Measurements from ENCODE around the gene ZNF175. TPM values are rescaled to one million over a fixed set of nuclear protein-coding genes. Genes with fewer than 3 reads are reported as not detected.

The ZNF175 gene
- total and polyA plus RNA-seq, 10 of the 15 experiments (the other 5 are each of a cell fraction or from before 2014, with no cell fraction given) = 1.5 to 12.0 (median 4.1) TPM

DNA sequence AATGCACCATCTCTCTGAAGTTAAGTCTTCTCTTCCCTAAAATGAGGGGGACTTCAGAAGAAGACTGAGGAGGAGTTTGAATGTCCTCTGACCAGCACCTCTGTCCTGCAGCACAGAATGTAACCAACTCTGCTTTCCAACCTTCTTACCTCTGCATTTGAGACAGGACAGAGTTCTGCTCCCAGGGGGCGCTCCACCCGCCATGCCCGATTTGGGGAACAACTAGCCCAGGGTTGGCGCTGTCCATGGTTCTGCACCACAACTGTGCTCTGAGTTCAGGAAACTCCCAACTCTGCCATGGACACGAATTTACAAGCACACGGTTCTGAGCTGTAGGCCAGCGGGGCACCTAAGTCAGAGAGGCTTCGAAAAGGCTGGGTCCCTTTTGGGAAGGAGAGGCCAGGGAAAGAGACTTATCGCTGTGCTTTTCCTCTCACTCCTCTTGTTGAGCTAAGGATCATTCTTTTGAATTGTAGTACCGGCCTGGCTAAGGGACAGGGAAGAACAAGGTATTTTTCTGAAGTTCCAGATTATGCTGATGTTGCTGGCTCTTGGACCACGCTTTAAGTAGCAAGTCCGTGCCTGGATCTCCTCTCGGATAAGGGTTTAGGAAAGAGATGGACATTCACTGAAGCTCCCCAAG is 37.0 kb downstream of the ZNF175 start (continued):
- TF ChIP-seq, protein P1, sequence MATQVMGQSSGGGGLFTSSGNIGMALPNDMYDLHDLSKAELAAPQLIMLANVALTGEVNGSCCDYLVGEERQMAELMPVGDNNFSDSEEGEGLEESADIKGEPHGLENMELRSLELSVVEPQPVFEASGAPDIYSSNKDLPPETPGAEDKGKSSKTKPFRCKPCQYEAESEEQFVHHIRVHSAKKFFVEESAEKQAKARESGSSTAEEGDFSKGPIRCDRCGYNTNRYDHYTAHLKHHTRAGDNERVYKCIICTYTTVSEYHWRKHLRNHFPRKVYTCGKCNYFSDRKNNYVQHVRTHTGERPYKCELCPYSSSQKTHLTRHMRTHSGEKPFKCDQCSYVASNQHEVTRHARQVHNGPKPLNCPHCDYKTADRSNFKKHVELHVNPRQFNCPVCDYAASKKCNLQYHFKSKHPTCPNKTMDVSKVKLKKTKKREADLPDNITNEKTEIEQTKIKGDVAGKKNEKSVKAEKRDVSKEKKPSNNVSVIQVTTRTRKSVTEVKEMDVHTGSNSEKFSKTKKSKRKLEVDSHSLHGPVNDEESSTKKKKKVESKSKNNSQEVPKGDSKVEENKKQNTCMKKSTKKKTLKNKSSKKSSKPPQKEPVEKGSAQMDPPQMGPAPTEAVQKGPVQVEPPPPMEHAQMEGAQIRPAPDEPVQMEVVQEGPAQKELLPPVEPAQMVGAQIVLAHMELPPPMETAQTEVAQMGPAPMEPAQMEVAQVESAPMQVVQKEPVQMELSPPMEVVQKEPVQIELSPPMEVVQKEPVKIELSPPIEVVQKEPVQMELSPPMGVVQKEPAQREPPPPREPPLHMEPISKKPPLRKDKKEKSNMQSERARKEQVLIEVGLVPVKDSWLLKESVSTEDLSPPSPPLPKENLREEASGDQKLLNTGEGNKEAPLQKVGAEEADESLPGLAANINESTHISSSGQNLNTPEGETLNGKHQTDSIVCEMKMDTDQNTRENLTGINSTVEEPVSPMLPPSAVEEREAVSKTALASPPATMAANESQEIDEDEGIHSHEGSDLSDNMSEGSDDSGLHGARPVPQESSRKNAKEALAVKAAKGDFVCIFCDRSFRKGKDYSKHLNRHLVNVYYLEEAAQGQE (IDR thresholded peaks at IDR 0.05; ENCODE audit: low read depth, low read length) = peak; percentile 100
- no peak for TF ChIP-seq NBN (IDR thresholded peaks at IDR 0.05)
- TF ChIP-seq BMI1 (IDR thresholded peaks at IDR 0.05; ENCODE audit: borderline replicate concordance) = no peak
- TF ChIP-seq, protein P2, sequence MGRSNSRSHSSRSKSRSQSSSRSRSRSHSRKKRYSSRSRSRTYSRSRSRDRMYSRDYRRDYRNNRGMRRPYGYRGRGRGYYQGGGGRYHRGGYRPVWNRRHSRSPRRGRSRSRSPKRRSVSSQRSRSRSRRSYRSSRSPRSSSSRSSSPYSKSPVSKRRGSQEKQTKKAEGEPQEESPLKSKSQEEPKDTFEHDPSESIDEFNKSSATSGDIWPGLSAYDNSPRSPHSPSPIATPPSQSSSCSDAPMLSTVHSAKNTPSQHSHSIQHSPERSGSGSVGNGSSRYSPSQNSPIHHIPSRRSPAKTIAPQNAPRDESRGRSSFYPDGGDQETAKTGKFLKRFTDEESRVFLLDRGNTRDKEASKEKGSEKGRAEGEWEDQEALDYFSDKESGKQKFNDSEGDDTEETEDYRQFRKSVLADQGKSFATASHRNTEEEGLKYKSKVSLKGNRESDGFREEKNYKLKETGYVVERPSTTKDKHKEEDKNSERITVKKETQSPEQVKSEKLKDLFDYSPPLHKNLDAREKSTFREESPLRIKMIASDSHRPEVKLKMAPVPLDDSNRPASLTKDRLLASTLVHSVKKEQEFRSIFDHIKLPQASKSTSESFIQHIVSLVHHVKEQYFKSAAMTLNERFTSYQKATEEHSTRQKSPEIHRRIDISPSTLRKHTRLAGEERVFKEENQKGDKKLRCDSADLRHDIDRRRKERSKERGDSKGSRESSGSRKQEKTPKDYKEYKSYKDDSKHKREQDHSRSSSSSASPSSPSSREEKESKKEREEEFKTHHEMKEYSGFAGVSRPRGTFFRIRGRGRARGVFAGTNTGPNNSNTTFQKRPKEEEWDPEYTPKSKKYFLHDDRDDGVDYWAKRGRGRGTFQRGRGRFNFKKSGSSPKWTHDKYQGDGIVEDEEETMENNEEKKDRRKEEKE (IDR thresholded peaks at IDR 0.05) = no peak
- peak; percentile 32 to 63; a peak in 3 of 4 replicates for TF ChIP-seq IKZF2 (IDR thresholded peaks at IDR 0.05)
- TF ChIP-seq SUZ12 (IDR thresholded peaks at IDR 0.05; ENCODE audit: unreplicated experiment) = no peak
- TF ChIP-seq STAT1 (conservative IDR thresholded peaks at IDR 0.05) = no peak
- TF ChIP-seq TCF7 (IDR thresholded peaks at IDR 0.05; ENCODE audit: borderline replicate concordance) = no peak
- 0 out of 4 replicates have a peak, but pooled peaks of 1 of the 2 experiments have one; percentile 58 for TF ChIP-seq SRF (IDR thresholded peaks at IDR 0.05; ENCODE audit: low read depth in 2 of 2, low read length in 2 of 2)
- TF ChIP-seq FOXK2 (IDR thresholded peaks at IDR 0.05) = no peak
- TF ChIP-seq CEBPB (IDR thresholded peaks at IDR 0.05; ENCODE audit: borderline replicate concordance in 1 of 2, low read depth in 2 of 2, low read length in 2 of 2) = no peak
- TF ChIP-seq, protein P3, sequence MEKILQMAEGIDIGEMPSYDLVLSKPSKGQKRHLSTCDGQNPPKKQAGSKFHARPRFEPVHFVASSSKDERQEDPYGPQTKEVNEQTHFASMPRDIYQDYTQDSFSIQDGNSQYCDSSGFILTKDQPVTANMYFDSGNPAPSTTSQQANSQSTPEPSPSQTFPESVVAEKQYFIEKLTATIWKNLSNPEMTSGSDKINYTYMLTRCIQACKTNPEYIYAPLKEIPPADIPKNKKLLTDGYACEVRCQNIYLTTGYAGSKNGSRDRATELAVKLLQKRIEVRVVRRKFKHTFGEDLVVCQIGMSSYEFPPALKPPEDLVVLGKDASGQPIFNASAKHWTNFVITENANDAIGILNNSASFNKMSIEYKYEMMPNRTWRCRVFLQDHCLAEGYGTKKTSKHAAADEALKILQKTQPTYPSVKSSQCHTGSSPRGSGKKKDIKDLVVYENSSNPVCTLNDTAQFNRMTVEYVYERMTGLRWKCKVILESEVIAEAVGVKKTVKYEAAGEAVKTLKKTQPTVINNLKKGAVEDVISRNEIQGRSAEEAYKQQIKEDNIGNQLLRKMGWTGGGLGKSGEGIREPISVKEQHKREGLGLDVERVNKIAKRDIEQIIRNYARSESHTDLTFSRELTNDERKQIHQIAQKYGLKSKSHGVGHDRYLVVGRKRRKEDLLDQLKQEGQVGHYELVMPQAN (conservative IDR thresholded peaks at IDR 0.05) = 0 out of 2 replicates have a peak, but pooled peaks have one; percentile 31
- TF ChIP-seq ATF7 (IDR thresholded peaks at IDR 0.05; ENCODE audit: low read depth) = no peak
- no peak for TF ChIP-seq MYB (IDR thresholded peaks at IDR 0.05; ENCODE audit: borderline replicate concordance, low read depth, low read length)
- TF ChIP-seq PML (IDR thresholded peaks at IDR 0.05; ENCODE audit: low read length) = no peak
- TF ChIP-seq, protein P4, sequence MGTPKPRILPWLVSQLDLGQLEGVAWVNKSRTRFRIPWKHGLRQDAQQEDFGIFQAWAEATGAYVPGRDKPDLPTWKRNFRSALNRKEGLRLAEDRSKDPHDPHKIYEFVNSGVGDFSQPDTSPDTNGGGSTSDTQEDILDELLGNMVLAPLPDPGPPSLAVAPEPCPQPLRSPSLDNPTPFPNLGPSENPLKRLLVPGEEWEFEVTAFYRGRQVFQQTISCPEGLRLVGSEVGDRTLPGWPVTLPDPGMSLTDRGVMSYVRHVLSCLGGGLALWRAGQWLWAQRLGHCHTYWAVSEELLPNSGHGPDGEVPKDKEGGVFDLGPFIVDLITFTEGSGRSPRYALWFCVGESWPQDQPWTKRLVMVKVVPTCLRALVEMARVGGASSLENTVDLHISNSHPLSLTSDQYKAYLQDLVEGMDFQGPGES (IDR thresholded peaks at IDR 0.05) = no peak
- no peak for TF ChIP-seq ZNF217 (IDR thresholded peaks at IDR 0.05)
- TF ChIP-seq CHD4 (IDR thresholded peaks at IDR 0.05) = no peak
- TF ChIP-seq MEF2A (IDR thresholded peaks at IDR 0.05; ENCODE audit: insufficient read depth, low read depth, low read length) = no peak
- peak; percentile 57; the same call in 1 of the 2 replicates for TF ChIP-seq IRF4 (IDR thresholded peaks at IDR 0.05; ENCODE audit: low read depth, low read length)
- no peak for TF ChIP-seq SIX5 (IDR thresholded peaks at IDR 0.05; ENCODE audit: low read depth, low read length, severe bottlenecking)
- TF ChIP-seq KAT2A (conservative IDR thresholded peaks at IDR 0.05; ENCODE audit: control insufficient read depth, low read depth, low read length) = no peak
- TF ChIP-seq JUND (IDR thresholded peaks at IDR 0.05; ENCODE audit: low read depth, low read length) = no peak
